Measurements from ENCODE around the gene WDR27.
"Not testable (repeated sequence)": the region's sequence is repeated elsewhere in the genome, so short reads cannot be mapped to it uniquely, and the experiment has no call there.

The WDR27 gene

GRCh38 chr6:169617562-169617961 is 84.3 kb downstream of the WDR27 start:
- Histone ChIP-seq H3K36me3 (ENCODE audit: insufficient read depth, low read length) (no peaks in the 10 kb centered on the region; the same call in 1 of the 2 replicates), H3K9me3 (ENCODE audit: control insufficient read depth, insufficient read depth, low read length) (peaks cover 4% of the 10 kb centered on the region; the same call in 1 of the 2 replicates), H3K4me1 (ENCODE audit: insufficient read depth, low read length) (peaks cover 23% of the 10 kb centered on the region), H3K9ac (ENCODE audit: low read depth, low read length) (no peak overlapping the region)

- H3K36me3 ChIP-seq (ENCODE audit: insufficient read depth, low read length); H3K4me1 ChIP-seq (ENCODE audit: insufficient read depth, low read length); H3K9me3 ChIP-seq (ENCODE audit: control insufficient read depth, insufficient read depth, low read length); H3K9ac ChIP-seq (ENCODE audit: low read depth, low read length): not testable (repeated sequence)
These were observed 93.2 kb downstream of the WDR27 start for GRCh38 chr6:169608609-169609008.

DNA sequence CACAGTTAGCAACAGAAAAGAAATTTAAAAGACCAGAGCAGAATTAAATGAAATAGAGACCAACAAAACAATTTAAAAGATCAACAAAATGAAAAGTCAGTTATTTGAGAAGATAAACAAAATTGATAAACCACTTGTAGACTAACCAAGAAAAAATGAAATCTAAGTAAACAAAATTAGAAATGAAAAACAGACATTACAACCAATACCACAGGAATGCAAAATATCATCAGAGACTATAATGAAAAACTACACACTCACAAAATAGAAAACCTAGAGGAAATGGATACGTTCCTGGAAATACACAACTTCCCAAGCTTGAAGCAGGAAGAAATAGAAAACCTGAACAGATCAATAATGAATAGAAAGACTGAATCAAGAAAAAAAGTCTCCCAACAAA is 97.8 kb downstream of the WDR27 start:
- Histone ChIP-seq H3K4me1 (ENCODE audit: insufficient read depth, low read length) (no peaks in the 10 kb centered on the region), H3K9me3 (ENCODE audit: control insufficient read depth, insufficient read depth, low read length) (no peaks in the 10 kb centered on the region; the same call in 1 of the 2 replicates), H3K36me3 (ENCODE audit: insufficient read depth, low read length) (no peaks in the 10 kb centered on the region; the same call in 1 of the 2 replicates), H3K9ac (ENCODE audit: low read depth, low read length) (no peak overlapping the region)

DNA sequence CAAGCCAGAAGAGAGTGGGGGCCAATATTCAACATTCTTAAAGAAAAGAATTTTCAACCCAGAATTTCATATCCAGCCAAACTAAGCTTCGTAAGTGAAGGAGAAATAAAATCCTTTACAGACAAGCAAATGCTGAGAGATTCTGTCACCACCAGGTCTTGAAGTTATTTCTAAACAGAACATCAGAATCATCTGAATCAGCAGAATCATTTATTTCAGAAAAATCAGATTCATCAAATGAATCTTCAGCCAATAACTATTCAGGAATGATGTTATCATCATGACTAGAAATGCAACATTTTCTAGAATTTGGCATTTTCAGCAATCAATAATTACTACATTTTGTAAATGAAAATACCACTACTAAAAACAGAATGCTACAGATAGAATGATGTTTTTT is 100.7 kb downstream of the WDR27 start:
- H3K36me3 ChIP-seq (ENCODE audit: insufficient read depth, low read length); H3K9ac ChIP-seq (ENCODE audit: low read depth, low read length); H3K4me1 ChIP-seq (ENCODE audit: insufficient read depth, low read length); H3K9me3 ChIP-seq (ENCODE audit: control insufficient read depth, insufficient read depth, low read length): not testable (repeated sequence)

DNA sequence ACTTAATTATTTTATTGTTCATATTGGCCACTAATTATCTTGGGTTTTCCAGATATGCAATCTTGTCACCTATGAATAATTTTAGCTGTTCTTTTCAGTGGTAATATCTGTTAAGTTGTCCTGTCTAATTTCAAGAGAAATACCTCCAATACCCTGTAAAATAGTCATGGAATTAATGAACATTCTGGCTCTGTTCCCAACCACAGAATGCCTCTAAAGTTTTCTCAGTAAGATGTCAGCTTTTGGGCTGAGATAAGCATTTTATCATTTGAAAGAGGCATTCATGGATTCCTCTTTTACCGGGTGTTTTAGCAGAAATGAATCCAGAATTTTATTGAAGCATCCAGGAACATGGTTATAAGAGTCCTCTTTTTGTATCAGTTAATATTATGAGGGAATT is 109.3 kb downstream of the WDR27 start:
- H3K36me3 ChIP-seq (ENCODE audit: insufficient read depth, low read length): no peaks in the 10 kb centered on the region
- no peaks in the 10 kb centered on the region for H3K4me1 ChIP-seq (ENCODE audit: insufficient read depth, low read length)
- H3K9ac ChIP-seq (ENCODE audit: low read depth, low read length): no peak overlapping the region
- H3K9me3 ChIP-seq (ENCODE audit: control insufficient read depth, insufficient read depth, low read length): no peaks in the 10 kb centered on the region; the same call in 1 of the 2 replicates

GRCh38 chr6:169591616-169592015 is 110.2 kb downstream of the WDR27 start:
- H3K9me3 ChIP-seq (ENCODE audit: control insufficient read depth, insufficient read depth, low read length): no peaks in the 10 kb centered on the region; the same call in 1 of the 2 replicates
- no peak overlapping the region for H3K9ac ChIP-seq (ENCODE audit: low read depth, low read length)
- H3K4me1 ChIP-seq (ENCODE audit: insufficient read depth, low read length): no peaks in the 10 kb centered on the region
- H3K36me3 ChIP-seq (ENCODE audit: insufficient read depth, low read length): no peaks in the 10 kb centered on the region

- Histone ChIP-seq H3K9ac (ENCODE audit: low read depth, low read length) (no peak overlapping the region), H3K4me1 (ENCODE audit: insufficient read depth, low read length) (no peaks in the 10 kb centered on the region)
These were observed 111.4 kb downstream of the WDR27 start for GRCh38 chr6:169590376-169590939.

GRCh38 chr6:169589699-169590257 is 112.1 kb downstream of the WDR27 start:
- H3K9me3 ChIP-seq (ENCODE audit: control insufficient read depth, insufficient read depth, low read length): no peaks in the 10 kb centered on the region; the same call in 1 of the 2 replicates
- H3K9ac ChIP-seq (ENCODE audit: low read depth, low read length): no peak overlapping the region
- H3K4me1 ChIP-seq (ENCODE audit: insufficient read depth, low read length): no peaks in the 10 kb centered on the region
- no peaks in the 10 kb centered on the region; the same call in 1 of the 2 replicates for H3K36me3 ChIP-seq (ENCODE audit: insufficient read depth, low read length)

More at GRCh38 chr6:169590376-169590939, 111.4 kb downstream of the WDR27 start:
- H3K36me3 ChIP-seq (ENCODE audit: insufficient read depth, low read length): no peaks in the 10 kb centered on the region; the same call in 1 of the 2 replicates
- H3K9me3 ChIP-seq (ENCODE audit: control insufficient read depth, insufficient read depth, low read length): no peaks in the 10 kb centered on the region; the same call in 1 of the 2 replicates

DNA sequence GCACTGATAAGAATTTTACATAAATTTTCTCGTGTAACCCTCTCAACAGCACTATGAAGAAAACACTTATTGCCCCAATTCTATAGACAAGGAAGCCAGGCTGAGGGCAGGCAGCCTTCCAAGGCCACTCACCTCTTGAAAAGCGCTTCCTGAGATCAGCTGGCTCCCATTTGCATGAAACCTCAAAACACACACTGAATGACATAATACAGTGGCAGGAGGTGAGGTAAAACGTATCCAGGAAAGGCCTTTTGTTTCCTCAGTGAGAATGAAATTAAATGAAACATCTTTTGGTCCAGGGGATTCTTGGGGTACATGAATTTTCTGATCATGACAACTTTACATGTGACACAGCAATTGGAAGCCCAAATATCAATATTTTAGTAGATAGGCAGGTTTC is 112.5 kb downstream of the WDR27 start:
- Histone ChIP-seq H3K9ac (ENCODE audit: low read depth, low read length) (no peak overlapping the region), H3K9me3 (ENCODE audit: control insufficient read depth, insufficient read depth, low read length) (no peaks in the 10 kb centered on the region; the same call in 1 of the 2 replicates), H3K36me3 (ENCODE audit: insufficient read depth, low read length) (no peaks in the 10 kb centered on the region; the same call in 1 of the 2 replicates), H3K4me1 (ENCODE audit: insufficient read depth, low read length) (no peaks in the 10 kb centered on the region)

- H3K4me1 ChIP-seq (ENCODE audit: insufficient read depth, low read length): no peaks in the 10 kb centered on the region
- H3K9ac ChIP-seq (ENCODE audit: low read depth, low read length): no peak overlapping the region
- H3K9me3 ChIP-seq (ENCODE audit: control insufficient read depth, insufficient read depth, low read length): no peaks in the 10 kb centered on the region; the same call in 1 of the 2 replicates
- H3K36me3 ChIP-seq (ENCODE audit: insufficient read depth, low read length): no peaks in the 10 kb centered on the region; the same call in 1 of the 2 replicates
These were observed 113.9 kb downstream of the WDR27 start for GRCh38 chr6:169587975-169588374.

- H3K36me3 ChIP-seq (ENCODE audit: insufficient read depth, low read length): no peaks in the 10 kb centered on the region; the same call in 1 of the 2 replicates
- H3K9me3 ChIP-seq (ENCODE audit: control insufficient read depth, insufficient read depth, low read length): no peaks in the 10 kb centered on the region; the same call in 1 of the 2 replicates
- no peak overlapping the region for H3K9ac ChIP-seq (ENCODE audit: low read depth, low read length)
- H3K4me1 ChIP-seq (ENCODE audit: insufficient read depth, low read length): no peaks in the 10 kb centered on the region
These were observed 117.8 kb downstream of the WDR27 start for GRCh38 chr6:169583886-169584541.

GRCh38 chr6:169579407-169580111 is 122.3 kb downstream of the WDR27 start:
- Histone ChIP-seq H3K9ac (ENCODE audit: low read depth, low read length) (no peak overlapping the region), H3K9me3 (ENCODE audit: control insufficient read depth, insufficient read depth, low read length) (no peaks in the 10 kb centered on the region)

DNA sequence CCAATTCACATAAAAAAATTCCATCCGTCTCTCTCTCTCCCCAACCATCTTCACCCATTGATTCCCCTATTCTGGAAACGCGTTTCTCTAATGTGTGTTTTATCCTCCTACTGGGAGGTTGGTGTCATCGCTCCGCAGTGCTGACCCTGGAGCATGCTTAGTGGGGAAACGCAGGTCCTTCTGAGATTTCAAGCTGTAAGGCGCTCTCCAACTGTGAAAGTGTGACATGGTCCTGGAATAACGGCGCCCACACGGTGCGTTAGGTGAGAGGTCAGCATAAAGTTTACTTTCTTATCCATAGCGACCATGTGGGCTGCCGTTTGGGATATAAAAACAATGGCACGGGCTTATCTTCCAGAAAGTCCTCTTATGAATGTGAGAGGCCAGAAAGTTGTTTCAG is 123.9 kb downstream of the WDR27 start:
- no peaks in the 10 kb centered on the region for H3K4me1 ChIP-seq (ENCODE audit: insufficient read depth, low read length)
- H3K9ac ChIP-seq (ENCODE audit: low read depth, low read length): no peak overlapping the region
- H3K36me3 ChIP-seq (ENCODE audit: insufficient read depth, low read length): no peaks in the 10 kb centered on the region; the same call in 1 of the 2 replicates
- no peaks in the 10 kb centered on the region for H3K9me3 ChIP-seq (ENCODE audit: control insufficient read depth, insufficient read depth, low read length)

More at GRCh38 chr6:169579407-169580111, 122.3 kb downstream of the WDR27 start:
- no peaks in the 10 kb centered on the region for H3K4me1 ChIP-seq (ENCODE audit: insufficient read depth, low read length)
- H3K36me3 ChIP-seq (ENCODE audit: insufficient read depth, low read length): no peaks in the 10 kb centered on the region; the same call in 1 of the 2 replicates

DNA sequence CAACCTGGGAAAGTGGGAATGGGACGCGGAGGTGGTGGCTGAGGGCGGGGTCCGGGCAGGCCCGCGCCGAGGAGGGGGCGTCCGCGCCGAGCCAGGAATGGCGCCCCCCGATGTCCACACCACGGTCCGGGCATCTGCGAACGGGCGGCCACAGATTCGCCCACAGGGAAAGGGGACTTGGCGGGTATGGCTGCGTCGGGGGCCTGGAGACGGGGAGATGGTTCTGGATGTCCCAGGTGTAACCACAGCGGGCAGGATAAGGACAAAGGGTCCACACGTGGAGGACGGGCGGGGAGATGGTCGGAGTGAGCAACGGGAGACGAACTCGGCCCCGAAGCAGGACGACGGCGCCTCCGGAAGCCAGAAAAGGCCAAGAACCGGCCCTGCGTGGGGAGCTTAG is 124.6 kb downstream of the WDR27 start:
- H3K9ac ChIP-seq (ENCODE audit: low read depth, low read length): no peak overlapping the region
- H3K9me3 ChIP-seq (ENCODE audit: control insufficient read depth, insufficient read depth, low read length): no peaks in the 10 kb centered on the region

More for the DNA sequence above, 124.6 kb downstream of the WDR27 start:
- Histone ChIP-seq H3K36me3 (ENCODE audit: insufficient read depth, low read length) (no peaks in the 10 kb centered on the region; the same call in 1 of the 2 replicates), H3K4me1 (ENCODE audit: insufficient read depth, low read length) (no peaks in the 10 kb centered on the region)
